Measurements from ENCODE around the gene RASSF10. TPM values are rescaled to one million over a fixed set of nuclear protein-coding genes. Genes with fewer than 3 reads are reported as not detected.

Gene RASSF10
- total RNA-seq, 4 donors from 2014 or later = 0.27 to 1.3 TPM; not detected in 2

DNA sequence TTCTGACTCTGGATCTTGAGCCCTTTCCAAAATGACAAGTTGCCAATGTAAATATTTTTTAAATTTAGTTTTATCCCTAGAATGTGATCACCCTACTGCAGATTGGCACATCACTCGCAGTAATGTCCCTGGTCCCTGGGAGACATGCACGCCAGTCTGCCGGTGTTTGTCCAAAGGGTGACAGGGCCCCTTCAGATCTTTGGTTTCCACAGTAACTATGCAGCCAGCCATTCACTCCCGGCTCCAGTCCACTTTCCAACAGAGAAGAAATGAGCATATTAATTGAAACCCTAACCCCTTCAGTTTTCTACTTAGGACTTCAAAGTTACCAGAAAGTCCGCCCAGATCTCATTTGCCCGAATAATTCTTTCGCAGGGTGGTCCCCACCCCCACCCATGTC lies 25.8 kb upstream of the RASSF10 start:
- no peak for ATAC-seq
- Histone ChIP-seq H3K36me3 (no peaks in the 10 kb centered on the region), H3K9me3 (no peaks in the 10 kb centered on the region), H3K4me3 (no peak overlapping the region), H3K4me1 (no peaks in the 10 kb centered on the region), H3K27ac (no peak overlapping the region), H3K27me3 (peaks cover 30% of the 10 kb centered on the region)
- 75 to 100% methylated on average over 2 to 4 of the region's 7 CpGs for WGBS, 2 donors (ENCODE audit: low coverage in 1 of 2)
- TF ChIP-seq POLR2A (IDR thresholded peaks at IDR 0.05) = no peak
- TF ChIP-seq, protein P1, sequence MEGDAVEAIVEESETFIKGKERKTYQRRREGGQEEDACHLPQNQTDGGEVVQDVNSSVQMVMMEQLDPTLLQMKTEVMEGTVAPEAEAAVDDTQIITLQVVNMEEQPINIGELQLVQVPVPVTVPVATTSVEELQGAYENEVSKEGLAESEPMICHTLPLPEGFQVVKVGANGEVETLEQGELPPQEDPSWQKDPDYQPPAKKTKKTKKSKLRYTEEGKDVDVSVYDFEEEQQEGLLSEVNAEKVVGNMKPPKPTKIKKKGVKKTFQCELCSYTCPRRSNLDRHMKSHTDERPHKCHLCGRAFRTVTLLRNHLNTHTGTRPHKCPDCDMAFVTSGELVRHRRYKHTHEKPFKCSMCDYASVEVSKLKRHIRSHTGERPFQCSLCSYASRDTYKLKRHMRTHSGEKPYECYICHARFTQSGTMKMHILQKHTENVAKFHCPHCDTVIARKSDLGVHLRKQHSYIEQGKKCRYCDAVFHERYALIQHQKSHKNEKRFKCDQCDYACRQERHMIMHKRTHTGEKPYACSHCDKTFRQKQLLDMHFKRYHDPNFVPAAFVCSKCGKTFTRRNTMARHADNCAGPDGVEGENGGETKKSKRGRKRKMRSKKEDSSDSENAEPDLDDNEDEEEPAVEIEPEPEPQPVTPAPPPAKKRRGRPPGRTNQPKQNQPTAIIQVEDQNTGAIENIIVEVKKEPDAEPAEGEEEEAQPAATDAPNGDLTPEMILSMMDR (IDR thresholded peaks at IDR 0.05) = no peak
- no peak for TF ChIP-seq EP300 (IDR thresholded peaks at IDR 0.05)
- TF ChIP-seq POLR2AphosphoS5 (IDR thresholded peaks at IDR 0.05) = no peak

DNA sequence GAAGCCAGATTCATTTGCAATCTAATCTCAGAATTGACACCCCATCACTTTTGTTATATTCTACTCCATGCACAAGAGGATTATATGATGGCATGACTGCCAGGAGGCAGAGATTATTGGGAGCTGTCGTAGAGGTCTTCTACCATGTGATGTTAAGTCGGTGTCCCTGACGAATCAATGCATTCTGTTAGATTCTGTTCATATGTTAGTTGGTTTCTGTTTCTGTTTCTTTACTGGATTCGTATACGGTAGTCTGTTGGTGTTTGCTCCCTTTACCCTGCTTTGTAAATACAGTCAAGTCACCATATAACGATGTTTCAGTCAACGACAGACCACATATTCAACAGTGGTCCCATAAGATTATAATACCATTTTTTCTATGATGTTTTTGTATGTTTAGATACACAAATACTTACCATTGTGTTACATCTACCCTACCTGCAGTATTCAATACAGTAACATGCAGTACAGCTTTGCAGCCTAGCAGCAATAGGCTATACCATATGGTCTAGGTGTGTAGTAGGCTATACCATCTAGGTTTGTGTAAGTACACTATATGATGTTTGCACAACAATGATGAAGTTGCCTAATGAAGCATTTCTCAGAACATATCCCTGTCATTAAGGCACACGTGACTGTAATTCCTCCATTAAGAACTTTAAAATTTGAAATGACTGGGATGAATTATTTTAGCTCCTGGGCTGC lies 22.8 kb upstream of the RASSF10 start:
- Histone ChIP-seq H3K27me3 (peaks cover 23% of the 10 kb centered on the region), H3K4me3 (no peak overlapping the region), H3K9me3 (no peaks in the 10 kb centered on the region), H3K36me3 (no peaks in the 10 kb centered on the region), H3K27ac (no peak overlapping the region), H3K4me1 (no peaks in the 10 kb centered on the region)
- WGBS, 2 donors (ENCODE audit: low coverage in 1 of 2) = 77 to 92% methylated on average over 7 to 8 of the region's 8 CpGs
- TF ChIP-seq POLR2A (IDR thresholded peaks at IDR 0.05) (no peak), EP300 (IDR thresholded peaks at IDR 0.05) (no peak), POLR2AphosphoS5 (IDR thresholded peaks at IDR 0.05) (no peak)
- TF ChIP-seq, protein P1 (IDR thresholded peaks at IDR 0.05) = no peak
- ATAC-seq = no peak

DNA sequence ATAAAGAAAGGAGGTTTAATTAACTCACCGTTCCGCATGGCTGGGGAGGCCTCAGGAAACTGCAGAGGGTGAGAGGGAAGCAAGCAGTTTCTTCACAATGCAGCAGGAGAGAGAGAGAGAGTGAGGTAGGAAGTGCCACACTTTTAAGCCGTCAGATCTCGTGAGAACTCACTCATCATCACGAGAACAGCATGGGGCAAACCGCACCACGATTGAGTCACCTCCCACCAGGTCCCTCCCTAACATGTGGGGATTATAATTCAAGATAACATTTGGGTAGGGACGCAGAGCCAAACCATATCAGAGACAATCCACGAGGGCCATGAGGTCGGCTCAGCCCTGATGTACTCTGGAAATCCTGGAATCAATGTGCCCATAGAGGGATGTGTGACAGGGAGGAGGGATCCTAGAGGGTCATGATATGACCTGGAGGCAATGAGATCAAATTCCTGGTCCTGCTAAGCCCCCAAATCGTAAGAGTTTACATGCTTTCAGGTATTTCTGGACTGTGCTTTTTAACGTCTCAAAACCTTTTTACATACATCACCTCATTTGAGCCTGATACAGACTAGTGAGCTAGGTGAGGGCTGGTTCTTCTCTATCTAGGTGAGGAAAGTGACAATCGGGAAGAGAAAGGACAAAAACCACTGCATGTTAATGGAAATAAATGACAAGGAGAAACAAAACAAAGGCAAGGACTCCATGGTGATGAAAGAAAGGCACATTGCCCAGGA lies 19.5 kb upstream of the RASSF10 start:
- no peak overlapping the region for H3K4me3 ChIP-seq

DNA sequence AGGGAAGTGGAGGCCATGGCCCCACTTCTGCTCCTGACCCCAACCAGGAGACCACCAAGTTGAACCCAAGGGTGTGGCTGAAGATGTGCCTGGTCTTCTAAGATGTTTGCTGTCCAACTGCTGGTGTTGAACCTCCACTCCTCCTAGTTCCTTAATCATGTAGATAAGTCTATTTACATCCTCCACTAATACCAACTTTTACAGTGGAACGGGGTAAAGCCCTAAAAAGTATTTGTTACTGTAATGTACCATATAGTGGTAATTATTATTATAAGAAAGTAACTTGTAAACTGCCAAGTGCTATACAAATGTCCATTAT lies 19.0 kb upstream of the RASSF10 start:
- peaks cover 22% of the 10 kb centered on the region for H3K27me3 ChIP-seq
- no peak overlapping the region for H3K4me3 ChIP-seq
- 67 to 90% methylated on average over 1 of the region's 1 CpG for WGBS, 2 donors (ENCODE audit: low coverage in 1 of 2)
- no peak overlapping the region for H3K27ac ChIP-seq
- no peaks in the 10 kb centered on the region for H3K36me3 ChIP-seq
- H3K4me1 ChIP-seq = no peaks in the 10 kb centered on the region
- TF ChIP-seq EP300 (IDR thresholded peaks at IDR 0.05) (no peak), POLR2A (IDR thresholded peaks at IDR 0.05) (no peak), POLR2AphosphoS5 (IDR thresholded peaks at IDR 0.05) (no peak)
- TF ChIP-seq, protein P1 (IDR thresholded peaks at IDR 0.05) = no peak
- ATAC-seq = no peak
- H3K9me3 ChIP-seq = no peaks in the 10 kb centered on the region

More for the DNA sequence above, 19.5 kb upstream of the RASSF10 start:
- TF ChIP-seq POLR2A (IDR thresholded peaks at IDR 0.05) (no peak), EP300 (IDR thresholded peaks at IDR 0.05) (no peak), POLR2AphosphoS5 (IDR thresholded peaks at IDR 0.05) (no peak)
- TF ChIP-seq, protein P1 (IDR thresholded peaks at IDR 0.05) = no peak
- Histone ChIP-seq H3K27ac (no peak overlapping the region), H3K4me1 (no peaks in the 10 kb centered on the region), H3K9me3 (no peaks in the 10 kb centered on the region), H3K27me3 (peaks cover 23% of the 10 kb centered on the region), H3K36me3 (no peaks in the 10 kb centered on the region)
- 69 to 89% methylated on average over 3 to 12 of the region's 13 CpGs for WGBS, 2 donors (ENCODE audit: low coverage in 1 of 2)
- no peak for ATAC-seq

DNA sequence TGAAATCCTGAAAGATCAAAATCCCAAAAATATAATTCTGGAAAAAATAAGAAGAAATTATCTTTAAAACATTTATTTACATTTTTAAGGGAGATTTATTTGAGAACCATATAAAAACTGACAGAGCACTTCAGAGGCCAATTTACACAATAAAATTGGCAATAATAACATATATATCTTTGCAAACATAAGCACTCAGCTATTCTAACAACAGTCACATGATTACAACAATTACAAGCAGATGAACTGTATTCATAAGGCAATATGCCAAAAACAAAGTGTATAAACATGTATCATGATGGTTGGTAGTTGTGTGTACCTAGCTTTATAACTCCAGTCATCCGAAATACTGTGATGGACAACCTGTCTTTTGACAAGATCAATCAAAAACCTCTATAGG lies 17.7 kb upstream of the RASSF10 start:
- H3K4me3 ChIP-seq = no peak overlapping the region
- ATAC-seq = no peak
- H3K4me1 ChIP-seq = no peaks in the 10 kb centered on the region
- no peak overlapping the region for H3K27ac ChIP-seq
- WGBS, 2 donors (ENCODE audit: low coverage in 1 of 2) = 78 to 87% methylated on average over 1 of the region's 1 CpG
- no peaks in the 10 kb centered on the region for H3K9me3 ChIP-seq
- H3K36me3 ChIP-seq = no peaks in the 10 kb centered on the region
- TF ChIP-seq EP300 (IDR thresholded peaks at IDR 0.05) (no peak), POLR2AphosphoS5 (IDR thresholded peaks at IDR 0.05) (no peak), POLR2A (IDR thresholded peaks at IDR 0.05) (no peak)
- TF ChIP-seq, protein P1 (IDR thresholded peaks at IDR 0.05) = no peak
- peaks cover 13% of the 10 kb centered on the region for H3K27me3 ChIP-seq

Measured in gastroesophageal sphincter (tissue), 4 donors.